GM23248 (cell line): Measurements from ENCODE around the gene LBX2.

Source experiments
- EZH2 ChIP-seq: fragments of 200-600 bp; sonication (generic); IDR thresholded peaks from 2 replicates; pipeline ENCODE4 v1.6.1; 2018; ENCODE audit warnings: antibody characterized with exemption, mild to moderate bottlenecking; ENCODE audit not compliant: insufficient read depth, poor library complexity, severe bottlenecking
- EZH2phosphoT487 ChIP-seq: fragments of 200-600 bp; sonication (generic); IDR thresholded peaks from 2 replicates; pipeline ENCODE4 v1.6.1; 2018; ENCODE audit warnings: antibody characterized with exemption, moderate library complexity, mild to moderate bottlenecking, low read depth; ENCODE audit not compliant: insufficient read depth

DNA sequence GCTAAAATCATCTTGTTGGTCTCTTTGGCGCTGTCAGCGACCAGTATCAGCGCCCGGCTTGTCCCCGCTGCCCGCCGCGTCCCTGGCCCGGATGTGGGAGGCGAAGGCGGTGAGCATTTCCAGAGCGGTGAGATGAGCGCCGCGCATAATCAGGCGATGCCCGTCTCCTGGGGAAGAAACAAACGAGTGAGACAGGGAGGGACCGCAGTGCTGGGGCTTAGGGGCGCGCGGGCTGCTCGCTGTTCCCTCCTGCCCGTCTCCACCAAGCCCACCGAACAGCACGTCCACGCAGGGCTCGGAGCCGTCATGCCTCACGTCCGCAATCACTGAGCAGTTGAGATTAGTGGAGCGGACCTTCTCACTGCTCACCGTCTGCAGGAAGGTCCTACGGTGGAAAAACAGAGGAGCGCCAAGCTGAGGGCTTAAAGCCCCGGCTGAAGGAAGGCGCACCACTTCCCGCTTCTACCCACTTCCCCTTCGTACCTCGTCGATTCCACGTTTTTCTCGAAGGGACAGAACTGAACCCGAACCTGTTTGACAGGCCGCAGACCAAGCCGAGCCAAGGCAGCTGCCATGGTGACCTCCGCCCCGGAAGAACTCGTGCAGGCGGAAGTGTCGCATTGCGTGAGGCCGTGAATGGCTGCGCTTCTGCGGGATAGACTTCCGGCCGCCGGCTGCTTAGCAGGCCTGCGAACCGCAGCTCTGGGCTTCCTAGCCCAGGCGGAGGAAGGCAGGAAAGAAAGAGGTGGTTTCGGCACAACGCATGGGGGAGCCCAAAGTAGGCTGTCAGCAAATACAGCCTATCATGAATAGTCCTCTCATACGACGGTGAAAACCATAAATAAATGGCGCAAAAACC, 27.1 kb downstream of the LBX2 start, which contains the start of gene MRPL53:
- TF ChIP-seq EZH2 (no peak), EZH2phosphoT487 (no peak)
